MV-4-11 (cell line): Measurements from ENCODE around the gene FBXO2.
"Not testable (repeated sequence)": the region's sequence is repeated elsewhere in the genome, so short reads cannot be mapped to it uniquely, and the experiment has no call there.

Source experiments
- DNase-seq: peaks from one replicate; lab custom pipeline; 2025; lab: John Stamatoyannopoulos, UW

FBXO2 gene

GRCh38 chr1:11629184-11630016, 24.8 kb downstream of the FBXO2 start:
- no peak for DNase-seq

DNA sequence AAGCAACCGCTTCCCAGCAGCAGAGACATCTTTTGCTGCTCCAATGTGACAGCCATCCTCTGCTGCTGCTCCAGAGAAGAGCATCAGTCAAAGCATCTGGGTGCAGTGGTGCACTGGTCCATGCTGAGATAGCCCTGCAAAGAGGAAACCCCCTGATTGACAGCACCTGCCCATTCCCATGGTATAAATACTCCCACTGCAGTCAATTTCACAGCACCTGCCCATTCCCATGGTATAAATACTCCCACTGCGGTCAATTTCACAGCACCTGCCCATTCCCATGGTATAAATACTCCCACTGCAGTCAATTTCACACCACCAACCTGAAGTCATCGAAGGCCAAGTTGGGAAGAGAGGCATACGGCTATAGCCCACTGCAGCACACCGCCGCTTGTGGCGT, 25.5 kb downstream of the FBXO2 start:
- no peak for DNase-seq

GRCh38 chr1:11626551-11626950, 27.7 kb downstream of the FBXO2 start:
- DNase-seq: no peak

DNA sequence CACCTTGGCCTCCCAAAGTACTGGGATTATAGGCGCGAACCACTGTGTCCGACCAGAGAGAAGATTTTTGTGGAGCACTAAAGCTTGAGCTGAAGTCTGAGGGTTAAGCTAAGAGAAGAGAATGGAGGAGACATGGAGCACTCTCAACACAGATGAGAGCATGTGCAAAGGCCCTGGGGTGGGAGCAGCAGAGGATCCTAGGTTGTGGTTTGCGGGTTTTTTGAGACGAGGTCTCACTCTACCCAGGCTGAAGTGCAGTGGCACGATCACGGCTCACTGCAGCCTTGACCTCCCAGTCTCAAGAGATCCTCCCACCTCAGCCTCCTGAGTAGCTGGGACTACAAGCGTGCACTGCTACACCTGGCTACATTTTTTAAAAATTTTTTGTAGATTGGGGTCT, 30.5 kb downstream of the FBXO2 start:
- DNase-seq: no peak

DNA sequence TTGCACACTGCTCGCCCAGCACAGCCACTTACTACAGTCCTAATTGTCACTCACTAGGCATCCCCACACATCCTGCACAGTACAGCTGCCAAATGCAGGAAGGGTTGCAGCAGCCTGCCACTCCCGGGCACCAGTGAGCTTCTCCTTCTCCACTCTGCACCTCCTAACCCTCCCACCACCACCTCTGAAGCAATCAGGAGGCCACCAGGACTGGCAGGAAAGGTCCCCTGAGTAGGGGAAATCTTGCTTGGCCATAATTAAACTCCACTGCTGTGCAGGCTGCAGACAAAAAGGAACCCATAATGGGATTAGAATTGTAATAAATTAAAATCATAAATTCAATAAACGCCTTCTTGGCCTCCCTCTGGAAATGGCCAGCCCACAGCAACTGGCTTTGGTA, 31.8 kb downstream of the FBXO2 start:
- DNase-seq: no peak

GRCh38 chr1:11620924-11621323, 33.3 kb downstream of the FBXO2 start:
- DNase-seq: no peak

DNA sequence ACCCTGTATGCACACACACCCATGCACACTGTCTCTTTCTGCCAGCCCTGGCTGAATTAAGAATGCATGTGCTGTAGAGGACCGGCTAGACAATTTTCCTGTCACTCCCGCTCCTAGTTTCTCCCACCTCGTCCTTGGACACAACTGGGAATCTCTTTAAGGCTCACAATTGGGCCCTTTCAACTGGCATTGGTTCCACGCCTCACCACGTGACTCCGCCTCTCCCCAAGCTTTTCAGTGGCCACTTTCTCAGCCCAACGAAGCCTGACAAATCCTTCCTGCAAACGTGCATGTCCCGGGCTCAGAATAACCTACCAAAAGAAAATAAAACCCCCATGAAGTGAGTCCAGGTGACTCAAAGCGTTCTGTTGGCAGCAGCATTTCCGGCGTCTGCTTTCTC, 33.8 kb downstream of the FBXO2 start:
- DNase-seq: no peak

DNA sequence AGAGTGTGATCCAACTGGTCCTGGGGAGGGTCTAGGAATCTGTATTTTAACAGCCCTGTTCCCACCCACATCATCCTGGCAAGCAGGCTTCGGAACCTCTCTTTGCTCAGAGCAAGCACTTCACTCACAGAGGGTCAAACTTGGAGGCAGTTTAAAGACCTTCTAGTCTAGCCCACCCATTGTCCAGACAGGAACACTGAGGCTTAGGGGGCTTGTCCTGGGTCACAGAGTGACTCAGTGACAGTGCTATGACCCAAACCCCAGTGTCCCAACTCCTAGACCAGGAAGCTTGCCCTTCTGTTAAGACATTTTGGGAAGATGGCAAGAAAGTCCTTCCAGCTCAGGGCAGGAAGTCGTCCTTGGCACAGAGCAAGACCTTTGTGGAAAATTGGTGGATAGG, 36.5 kb downstream of the FBXO2 start:
- DNase-seq: no peak

GRCh38 chr1:11617314-11617713, 36.9 kb downstream of the FBXO2 start:
- DNase-seq: no peak

GRCh38 chr1:11616766-11617165, 37.5 kb downstream of the FBXO2 start:
- DNase-seq: no peak

DNA sequence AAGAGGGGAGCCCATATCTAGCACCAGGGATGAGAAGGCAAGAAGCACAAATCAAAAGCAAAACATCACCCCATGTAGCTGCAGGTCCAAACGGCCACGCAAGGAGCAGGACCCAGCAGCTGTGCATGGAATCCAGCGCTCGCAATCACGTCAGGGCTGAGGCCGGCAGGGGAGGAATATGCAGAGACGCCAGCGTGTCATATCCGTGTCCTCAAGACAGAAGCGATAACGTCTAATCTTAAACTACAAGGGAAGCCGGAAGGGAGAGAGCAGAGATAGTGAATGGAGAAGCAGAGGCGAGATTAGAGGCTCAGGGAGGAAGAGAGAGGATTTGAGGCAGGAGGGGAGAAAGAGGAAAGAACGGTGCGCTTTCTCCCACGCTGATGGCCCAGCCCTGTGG, 39.1 kb downstream of the FBXO2 start:
- DNase-seq: no peak

DNA sequence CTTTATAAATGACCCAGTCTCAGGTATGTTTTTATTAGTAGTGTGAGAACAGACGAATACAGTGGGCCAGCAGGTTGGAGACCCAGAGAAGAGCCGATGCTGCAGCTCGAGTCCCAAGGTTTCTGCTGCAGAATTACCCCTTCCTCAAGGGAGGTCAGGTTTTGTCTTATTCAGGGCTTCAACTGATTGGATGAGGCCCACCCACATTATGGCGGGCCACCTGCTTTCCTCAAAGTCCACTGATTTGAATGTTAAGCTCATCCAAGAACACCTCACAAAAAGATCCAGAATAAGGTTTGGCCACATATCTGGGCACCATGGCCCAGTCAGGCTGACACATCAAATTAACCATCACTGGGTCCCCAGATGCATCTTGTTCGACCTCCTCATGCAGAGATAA, 40.9 kb downstream of the FBXO2 start:
- DNase-seq: no peak

DNA sequence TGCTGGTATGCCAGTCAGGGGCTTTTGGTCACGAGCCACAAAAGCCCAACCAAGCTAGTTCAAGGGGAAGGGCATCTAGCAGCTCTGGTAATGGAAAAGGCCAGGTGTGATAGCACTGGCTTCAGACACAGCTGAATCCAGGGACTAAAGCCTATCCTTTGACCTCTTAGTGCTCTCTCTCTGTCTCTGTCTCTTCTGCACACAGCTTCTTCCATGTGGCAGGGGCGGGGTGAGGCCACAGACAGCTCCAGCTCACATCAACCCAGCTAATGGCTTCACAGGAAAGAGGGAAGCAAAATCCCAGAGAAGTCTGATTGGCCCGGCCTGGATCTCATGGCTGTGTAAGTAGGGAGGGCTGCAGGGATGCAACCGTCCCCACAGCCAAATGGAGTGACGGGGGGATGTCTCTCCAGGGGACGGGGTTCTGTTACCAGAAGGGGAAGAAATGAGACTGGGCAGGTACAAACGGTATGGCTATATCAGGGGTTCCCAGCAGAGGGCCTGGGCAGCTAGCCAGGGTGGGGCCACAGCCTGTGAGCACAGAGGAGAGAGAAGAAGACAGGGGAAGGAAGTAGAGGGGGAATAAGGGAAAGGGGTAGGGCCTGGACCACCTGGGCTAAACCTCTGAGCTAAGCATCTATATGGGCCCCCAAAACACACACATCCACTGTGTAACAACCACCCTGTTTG, 42.4 kb downstream of the FBXO2 start:
- DNase-seq: no peak

- DNase-seq: no peak
Observed at GRCh38 chr1:11610629-11611180, 43.5 kb downstream of the FBXO2 start.

GRCh38 chr1:11609378-11609777, 44.9 kb downstream of the FBXO2 start:
- not testable (repeated sequence) for DNase-seq

DNA sequence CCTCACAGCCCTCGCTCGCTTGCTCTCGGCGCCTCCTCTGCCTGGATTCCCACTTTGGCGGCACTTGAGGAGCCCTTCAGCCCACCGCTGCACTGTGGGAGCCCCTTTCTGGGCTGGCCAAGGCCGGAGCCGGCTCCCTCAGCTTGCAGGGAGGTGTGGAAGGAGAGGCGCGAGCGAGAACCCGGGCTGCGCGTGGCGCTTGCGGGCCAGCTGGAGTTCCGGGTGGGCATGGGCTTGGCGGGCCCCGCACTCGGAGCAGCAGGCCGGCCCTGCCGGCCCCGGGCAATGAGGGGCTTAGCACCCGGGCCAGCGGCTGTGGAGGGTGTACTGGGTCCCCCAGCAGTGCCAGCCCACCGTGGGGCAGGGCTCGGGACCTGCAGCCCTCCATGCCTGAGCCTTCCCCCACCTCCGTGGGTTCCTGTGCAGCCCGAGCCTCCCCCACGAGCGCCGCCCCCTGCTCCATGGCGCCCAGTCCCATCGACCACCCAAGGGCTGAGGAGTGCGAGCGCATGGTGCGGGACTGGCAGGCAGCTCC, 45.6 kb downstream of the FBXO2 start:
- not testable (repeated sequence) for DNase-seq

- no peak for DNase-seq
Observed at GRCh38 chr1:11606775-11607174, 47.5 kb downstream of the FBXO2 start.

DNA sequence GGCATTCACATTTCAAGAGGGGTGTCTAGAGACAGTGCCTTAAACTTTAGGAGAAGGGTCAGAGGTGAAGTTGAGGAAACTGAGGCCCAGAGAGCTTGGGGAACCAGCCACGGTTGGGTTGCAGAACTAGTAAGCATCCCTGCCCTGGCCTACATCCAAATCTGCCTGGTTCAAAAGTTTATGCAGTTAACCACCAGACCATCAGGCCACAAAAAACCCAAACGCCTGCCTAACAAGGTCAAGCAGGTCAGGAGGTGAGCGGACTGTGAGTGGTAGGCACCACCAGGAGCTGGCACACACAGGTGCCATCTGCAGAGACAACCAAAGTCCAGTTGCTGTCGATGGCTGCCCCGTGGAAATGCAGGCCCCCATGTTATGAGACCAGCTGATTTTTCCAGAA, 51.2 kb downstream of the FBXO2 start:
- DNase-seq: no peak

GRCh38 chr1:11602424-11602823, 51.8 kb downstream of the FBXO2 start:
- no peak for DNase-seq

DNA sequence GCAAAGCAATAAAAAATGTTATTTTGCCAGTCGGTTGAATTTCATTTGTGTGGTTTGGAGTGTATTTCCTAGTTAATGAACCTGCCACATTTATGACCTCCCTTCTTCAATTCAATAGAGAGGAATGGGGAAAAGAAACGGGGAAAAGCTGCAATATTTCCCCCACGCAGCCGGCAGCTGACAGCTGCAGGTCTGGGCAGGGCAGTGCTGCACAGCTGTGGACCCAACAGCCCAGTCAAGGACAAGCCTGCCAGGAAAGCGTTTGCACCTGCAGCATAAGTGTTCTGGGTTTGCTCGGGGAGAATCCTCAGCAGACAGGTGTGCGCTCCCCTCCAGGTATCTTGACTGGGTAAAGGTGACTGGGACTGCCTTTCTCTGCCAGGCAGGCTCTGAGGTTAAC, 53.4 kb downstream of the FBXO2 start:
- no peak for DNase-seq

- no peak for DNase-seq
Observed at GRCh38 chr1:11599891-11600576, 54.2 kb downstream of the FBXO2 start.

- DNase-seq: no peak
Observed at GRCh38 chr1:11598461-11598860, 55.8 kb downstream of the FBXO2 start.
